GM10248 (cell line): ENCODE data around the gene TNFRSF25.

Source experiments
- CTCF ChIA-PET: fragments of 300-600 bp; sonication (Branson Sonifier 250); formaldehyde crosslinking; extraction: SDS; loops from one replicate; lab custom pipeline; 2021; ENCODE audit warnings: antibody characterized with exemption; lab: Yijun Ruan, JAX
- POLR2A ChIA-PET: fragments of 350-650 bp; sonication (Branson Sonifier 250); formaldehyde crosslinking; extraction: SDS; loops from one replicate; lab custom pipeline; 2020; ENCODE audit warnings: antibody characterized with exemption; lab: Yijun Ruan, JAX
- DNase-seq: peaks from one replicate; pipeline ENCODE4 v3.0.0; 2012; ENCODE audit errors: extremely low spot score
- TF ChIP-seq, protein P1 (sequence below): IDR thresholded peaks from 2 replicates; pipeline ENCODE4 v1.5.1; 2012; ENCODE audit warnings: mild to moderate bottlenecking, low read depth; ENCODE audit errors: extremely low read depth, missing control alignments, control extremely low read depth

TNFRSF25 gene

DNA sequence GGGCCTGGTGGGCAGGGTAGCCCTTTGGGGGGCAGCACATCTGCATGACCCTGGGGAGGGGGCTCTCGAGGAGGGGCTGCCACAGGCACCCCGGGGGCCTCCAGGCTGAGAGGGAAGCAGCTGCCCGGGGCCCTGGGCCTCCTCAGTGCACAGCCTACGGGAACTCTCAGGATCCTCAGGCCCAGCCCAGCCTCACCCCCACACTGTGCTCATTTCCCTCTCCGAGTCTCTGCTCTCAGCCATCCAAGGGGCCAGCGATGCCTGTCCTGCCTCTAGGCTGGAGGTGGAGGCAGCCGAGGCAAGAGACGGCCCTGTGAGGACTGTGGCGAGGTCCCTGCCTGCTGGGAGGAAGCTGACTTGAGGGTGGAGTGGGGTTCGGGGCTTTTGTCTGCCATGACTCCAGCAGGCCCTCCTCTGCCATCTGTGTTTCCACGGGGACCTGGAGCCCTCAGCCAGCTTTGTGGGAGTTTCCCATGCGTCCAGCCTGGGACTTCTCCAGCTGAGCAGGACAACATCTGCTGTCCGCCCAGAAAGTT is 32.7 kb upstream of the TNFRSF25 start:
- POLR2A ChIA-PET = interaction anchor here (0.6 kb wide), 1 partner anchor 25 kb away, joined by 7 read pairs; no protein-coding TSS in a partner anchor
- CTCF ChIA-PET = interaction anchor here (1.0 to 5.1 kb wide), 7 partner anchors 8 to 148 kb away, joined by 3 to 50 read pairs (median 4); partner anchors contain the start of gene PLEKHG5
- TF ChIP-seq, protein P1, sequence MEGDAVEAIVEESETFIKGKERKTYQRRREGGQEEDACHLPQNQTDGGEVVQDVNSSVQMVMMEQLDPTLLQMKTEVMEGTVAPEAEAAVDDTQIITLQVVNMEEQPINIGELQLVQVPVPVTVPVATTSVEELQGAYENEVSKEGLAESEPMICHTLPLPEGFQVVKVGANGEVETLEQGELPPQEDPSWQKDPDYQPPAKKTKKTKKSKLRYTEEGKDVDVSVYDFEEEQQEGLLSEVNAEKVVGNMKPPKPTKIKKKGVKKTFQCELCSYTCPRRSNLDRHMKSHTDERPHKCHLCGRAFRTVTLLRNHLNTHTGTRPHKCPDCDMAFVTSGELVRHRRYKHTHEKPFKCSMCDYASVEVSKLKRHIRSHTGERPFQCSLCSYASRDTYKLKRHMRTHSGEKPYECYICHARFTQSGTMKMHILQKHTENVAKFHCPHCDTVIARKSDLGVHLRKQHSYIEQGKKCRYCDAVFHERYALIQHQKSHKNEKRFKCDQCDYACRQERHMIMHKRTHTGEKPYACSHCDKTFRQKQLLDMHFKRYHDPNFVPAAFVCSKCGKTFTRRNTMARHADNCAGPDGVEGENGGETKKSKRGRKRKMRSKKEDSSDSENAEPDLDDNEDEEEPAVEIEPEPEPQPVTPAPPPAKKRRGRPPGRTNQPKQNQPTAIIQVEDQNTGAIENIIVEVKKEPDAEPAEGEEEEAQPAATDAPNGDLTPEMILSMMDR = no peak
- DNase-seq = no peak

- CTCF ChIA-PET = interaction anchor here (1.0 to 5.1 kb wide), 5 partner anchors 9 to 149 kb away, joined by 4 to 50 read pairs (median 5); partner anchors contain the start of gene PLEKHG5
- TF ChIP-seq, protein P1 = no peak
- DNase-seq = no peak
- POLR2A ChIA-PET = no interaction called here
These were observed 32.0 kb upstream of the TNFRSF25 start for GRCh38 chr1:6497867-6498575.

DNA sequence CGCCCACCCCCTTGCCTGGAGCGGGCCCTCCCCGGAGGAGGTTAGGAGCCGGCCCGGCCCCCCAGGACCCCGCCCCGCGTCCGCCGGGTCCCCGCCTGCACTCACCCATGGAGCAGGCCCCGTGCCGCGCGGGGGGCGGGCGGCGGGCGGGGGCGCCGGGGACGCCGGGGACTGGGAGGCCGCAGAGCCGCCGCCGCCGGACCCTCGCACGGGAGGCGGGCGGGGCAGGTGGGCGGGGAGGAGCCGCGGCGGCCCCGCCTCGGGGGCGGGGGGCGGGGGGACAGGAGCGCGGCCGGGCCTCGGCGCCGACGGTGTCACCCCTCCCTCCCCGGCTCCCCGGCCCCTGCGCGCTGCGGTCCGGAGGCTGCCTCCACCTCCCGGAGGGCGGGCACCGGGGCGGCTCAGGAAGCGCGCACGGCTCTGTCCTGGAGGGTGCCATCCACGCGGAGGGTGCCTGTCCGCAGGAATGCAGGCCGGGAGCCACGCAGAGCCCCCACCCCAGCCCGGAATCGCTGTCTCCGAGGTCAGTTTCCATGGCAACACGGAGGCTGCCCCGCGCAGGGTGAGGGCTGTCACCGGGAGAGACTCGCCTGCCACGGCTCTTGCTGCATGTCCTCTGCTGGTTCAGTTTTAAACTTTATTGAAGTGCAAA is 31.4 kb upstream of the TNFRSF25 start:
- ChIA-PET CTCF (interaction anchor here (1.0 to 5.1 kb wide), 3 partner anchors 8 to 83 kb away, joined by 4 to 50 read pairs (median 5); partner anchors contain the start of gene PLEKHG5), POLR2A (no interaction called here)
- TF ChIP-seq, protein P1 = no peak
- peak; percentile 67 for DNase-seq

DNA sequence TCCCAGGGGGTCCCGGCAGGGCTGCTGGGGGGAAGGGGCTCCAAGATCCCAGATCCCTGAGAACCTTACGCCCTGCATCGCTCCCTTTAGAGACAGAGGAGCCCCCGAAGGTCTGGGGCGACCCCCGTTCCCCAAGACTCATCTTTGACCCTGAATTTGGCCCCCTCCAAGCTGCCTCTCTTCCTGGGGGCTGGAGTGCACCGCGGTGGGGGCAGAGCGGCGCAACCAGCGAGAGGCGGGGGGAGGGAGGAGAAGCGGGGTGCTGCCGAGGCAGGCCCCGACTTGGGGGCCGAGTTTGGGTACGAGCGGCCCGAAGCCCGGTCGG is 30.9 kb upstream of the TNFRSF25 start:
- POLR2A ChIA-PET = no interaction called here
- DNase-seq = no peak
- CTCF ChIA-PET = interaction anchor here (1.7 kb wide), 1 partner anchor 127 kb away, joined by 3 read pairs; no protein-coding TSS in a partner anchor
- TF ChIP-seq, protein P1 = no peak

- POLR2A ChIA-PET = no interaction called here
- DNase-seq = no peak
- TF ChIP-seq, protein P1 = no peak
- CTCF ChIA-PET = interaction anchor here (1.7 kb wide), 1 partner anchor 127 kb away, joined by 3 read pairs; no protein-coding TSS in a partner anchor
These were observed 30.4 kb upstream of the TNFRSF25 start for GRCh38 chr1:6496365-6496721.
